GM19452 (cell line): ENCODE data around the gene COPS3.
A peak's percentile ranks its signal among the peaks of the same experiment; 100 is the strongest.

Source experiments
- ATAC-seq: cut with Tn5 transposase; IDR thresholded peaks from one replicate; pipeline ENCODE4 v1.9.1; 2021; ENCODE audit not compliant: unreplicated experiment

Gene COPS3

GRCh38 chr17:17246879-17247278 lies 34.2 kb downstream of the COPS3 start:
- ATAC-seq, result no peak

GRCh38 chr17:17243163-17243562 lies 37.9 kb downstream of the COPS3 start:
- no peak for ATAC-seq

GRCh38 chr17:17242246-17242645 lies 38.8 kb downstream of the COPS3 start:
- ATAC-seq, result no peak

- no peak for ATAC-seq
Observed at GRCh38 chr17:17241656-17242055, 39.4 kb downstream of the COPS3 start.

- ATAC-seq, result no peak
Observed at GRCh38 chr17:17239832-17240231, 41.2 kb downstream of the COPS3 start.

GRCh38 chr17:17237026-17237799 lies 43.8 kb downstream of the COPS3 start, which contains the start of gene FLCN:
FLCN (minus strand) TSS chr17:17237168; CDS start chr17:17228137, 9,031 bp downstream.
- peak; percentile 81 for ATAC-seq

GRCh38 chr17:17236295-17237025 lies 44.6 kb downstream of the COPS3 start:
- peak; percentile 6 for ATAC-seq

GRCh38 chr17:17235212-17236174 lies 45.6 kb downstream of the COPS3 start:
- no peak for ATAC-seq

- no peak for ATAC-seq
Observed at GRCh38 chr17:17232303-17232621, 48.8 kb downstream of the COPS3 start.

- no peak for ATAC-seq
Observed at GRCh38 chr17:17231621-17232302, 49.3 kb downstream of the COPS3 start.

- ATAC-seq, result no peak
Observed at GRCh38 chr17:17229416-17230384, 51.3 kb downstream of the COPS3 start.

- no peak for ATAC-seq
Observed at GRCh38 chr17:17228521-17229279, 52.3 kb downstream of the COPS3 start.

- ATAC-seq, result no peak
Observed at GRCh38 chr17:17227608-17228520, 53.2 kb downstream of the COPS3 start.

GRCh38 chr17:17226451-17227265 lies 54.4 kb downstream of the COPS3 start:
- no peak for ATAC-seq

- ATAC-seq, result no peak
Observed at GRCh38 chr17:17225901-17226300, 55.1 kb downstream of the COPS3 start.

GRCh38 chr17:17224137-17224536 lies 56.9 kb downstream of the COPS3 start:
- ATAC-seq, result no peak

GRCh38 chr17:17223736-17224135 lies 57.3 kb downstream of the COPS3 start:
- ATAC-seq, result no peak
